Astrocyte (in vitro differentiated cells and primary cell): ENCODE data around the gene UMODL1. TPM values are rescaled to one million over a fixed set of nuclear protein-coding genes. Genes with fewer than 3 reads are reported as not detected.

ENCODE experiments used
- DNase-seq: peaks from one replicate; pipeline ENCODE4 v3.0.0-alpha.2; 2010; ENCODE audit warnings: low read depth
- FAIRE-seq: peaks from 2 replicates; lab custom pipeline; 2011; peaks lifted over from hg19 to GRCh38; lab: Jason Lieb, UNC
- H2AFZ ChIP-seq: 2 replicates; pipeline ENCODE4 v1.6.0; 2012; ENCODE audit warnings: low read depth, low read length, inconsistent platforms
- H3K27ac ChIP-seq: 2 replicates; pipeline ENCODE4 v1.5.1; 2011; ENCODE audit warnings: low read depth, low read length, inconsistent platforms
- H3K27me3 ChIP-seq: 2 replicates; pipeline ENCODE4 v1.6.0; 2011; ENCODE audit warnings: low read length, inconsistent platforms; ENCODE audit not compliant: insufficient read depth
- H3K36me3 ChIP-seq: 2 replicates; pipeline ENCODE4 v1.5.1; 2011; ENCODE audit warnings: low read length, inconsistent platforms; ENCODE audit not compliant: insufficient read depth
- H3K4me1 ChIP-seq: 2 replicates; pipeline ENCODE4 v1.5.1; 2011; ENCODE audit warnings: low read length, inconsistent platforms; ENCODE audit not compliant: insufficient read depth
- H3K4me2 ChIP-seq: 2 replicates; pipeline ENCODE4 v1.6.0; 2012; ENCODE audit warnings: low read length, inconsistent platforms
- H3K4me3 ChIP-seq: 2 replicates; pipeline ENCODE4 v1.5.1; 2011; ENCODE audit warnings: low read depth, mild to moderate bottlenecking, low read length, inconsistent platforms; ENCODE audit not compliant: insufficient read depth
- H3K79me2 ChIP-seq: 2 replicates; pipeline ENCODE4 v1.6.0; 2012; ENCODE audit warnings: mild to moderate bottlenecking, low read length, inconsistent platforms; ENCODE audit not compliant: insufficient read depth
- H3K9ac ChIP-seq: 2 replicates; pipeline ENCODE4 v1.6.0; 2012; ENCODE audit warnings: mild to moderate bottlenecking, low read length, inconsistent platforms
- H3K9me3 ChIP-seq: 2 replicates; pipeline ENCODE4 v1.5.1; 2012; ENCODE audit warnings: low read depth, mild to moderate bottlenecking, low read length, inconsistent platforms; ENCODE audit not compliant: insufficient read depth
- H4K20me1 ChIP-seq: 2 replicates; pipeline ENCODE4 v1.6.0; 2012; ENCODE audit warnings: low read length, inconsistent platforms; ENCODE audit not compliant: insufficient read depth
- H3K27ac Mint-ChIP-seq: one replicate; pipeline ENCODE4 v1.8.0; 2021; ENCODE audit warnings: mild to moderate bottlenecking, mixed read lengths; ENCODE audit not compliant: unreplicated experiment
- H3K27me3 Mint-ChIP-seq: one replicate; pipeline ENCODE4 v1.8.0; 2021; ENCODE audit warnings: low read depth, mixed read lengths; ENCODE audit not compliant: unreplicated experiment
- H3K36me3 Mint-ChIP-seq: one replicate; pipeline ENCODE4 v1.8.0; 2021; ENCODE audit warnings: low read depth, mixed read lengths; ENCODE audit not compliant: unreplicated experiment
- H3K4me1 Mint-ChIP-seq: one replicate; pipeline ENCODE4 v1.8.0; 2021; ENCODE audit warnings: low read depth, mixed read lengths; ENCODE audit not compliant: unreplicated experiment
- H3K4me3 Mint-ChIP-seq: one replicate; pipeline ENCODE4 v1.8.0; 2021; ENCODE audit warnings: mild to moderate bottlenecking, moderate library complexity, mixed read lengths; ENCODE audit not compliant: unreplicated experiment
- H3K9me3 Mint-ChIP-seq: one replicate; pipeline ENCODE4 v1.8.0; 2021; ENCODE audit warnings: mild to moderate bottlenecking, mixed read lengths; ENCODE audit not compliant: unreplicated experiment
- CTCF ChIP-seq: IDR thresholded peaks from 2 replicates; pipeline ENCODE4 v1.5.1; 2011; ENCODE audit warnings: low read depth, mild to moderate bottlenecking, inconsistent platforms, low read length, moderate library complexity; ENCODE audit not compliant: insufficient read depth
- EZH2 ChIP-seq: IDR thresholded peaks from 2 replicates; pipeline ENCODE4 v1.6.1; 2012; ENCODE audit warnings: mild to moderate bottlenecking, low read length, inconsistent platforms; ENCODE audit not compliant: insufficient read depth
- total RNA-seq: library from RNA; stranded (reverse); gene quantifications from 2 replicates; pipeline ENCODE4 v1.2.1, GENCODE V29; 2021

UMODL1 gene
- total RNA-seq, 1 donor from 2014 or later, result not detected

- Histone ChIP-seq H3K27me3 (peaks cover 7% of the 10 kb centered on the region), H3K4me3 (no peak overlapping the region), H2AFZ (no peak overlapping the region), H3K36me3 (no peaks in the 10 kb centered on the region), H4K20me1 (no peaks in the 10 kb centered on the region), H3K9me3 (no peaks in the 10 kb centered on the region), H3K79me2 (no peaks in the 10 kb centered on the region), H3K4me2 (no peak overlapping the region), H3K4me1 (no peaks in the 10 kb centered on the region), H3K9ac (no peak overlapping the region), H3K27ac (no peak overlapping the region)
- no peak for TF ChIP-seq EZH2
- H3K27me3 Mint-ChIP-seq, result peaks cover 39% of the 10 kb centered on the region
- H3K4me3 Mint-ChIP-seq, result no peak overlapping the region
- H3K4me1 Mint-ChIP-seq, result no peaks in the 10 kb centered on the region
- no peak for FAIRE-seq
- no peaks in the 10 kb centered on the region for H3K36me3 Mint-ChIP-seq
- peaks cover 6% of the 10 kb centered on the region for H3K9me3 Mint-ChIP-seq
- no peak overlapping the region for H3K27ac Mint-ChIP-seq
- no peak for DNase-seq
These were observed 75.2 kb downstream of the UMODL1 start for GRCh38 chr21:42146273-42146805.

GRCh38 chr21:42146821-42147220, 75.7 kb downstream of the UMODL1 start:
- TF ChIP-seq CTCF (no peak), EZH2 (no peak)
- Histone ChIP-seq H3K79me2 (no peaks in the 10 kb centered on the region), H2AFZ (no peak overlapping the region), H3K9me3 (no peaks in the 10 kb centered on the region), H3K27me3 (peaks cover 8% of the 10 kb centered on the region), H4K20me1 (no peaks in the 10 kb centered on the region), H3K4me1 (no peaks in the 10 kb centered on the region), H3K4me3 (no peak overlapping the region), H3K27ac (no peak overlapping the region), H3K9ac (no peak overlapping the region), H3K36me3 (no peaks in the 10 kb centered on the region), H3K4me2 (no peak overlapping the region)
- Mint-ChIP-seq H3K4me1 (no peaks in the 10 kb centered on the region), H3K9me3 (peaks cover 6% of the 10 kb centered on the region), H3K36me3 (no peaks in the 10 kb centered on the region), H3K4me3 (no peak overlapping the region), H3K27me3 (peaks cover 39% of the 10 kb centered on the region), H3K27ac (no peak overlapping the region)
- FAIRE-seq (no peak), DNase-seq (no peak)

GRCh38 chr21:42147386-42148020, 76.4 kb downstream of the UMODL1 start:
- H3K9me3 ChIP-seq, result no peaks in the 10 kb centered on the region
- no peak overlapping the region for H3K9ac ChIP-seq
- H3K4me2 ChIP-seq, result no peak overlapping the region
- Mint-ChIP-seq H3K27ac (no peak overlapping the region), H3K9me3 (peaks cover 6% of the 10 kb centered on the region), H3K27me3 (peaks cover 40% of the 10 kb centered on the region), H3K4me3 (no peak overlapping the region), H3K4me1 (no peaks in the 10 kb centered on the region), H3K36me3 (no peaks in the 10 kb centered on the region)
- H3K36me3 ChIP-seq, result no peaks in the 10 kb centered on the region
- no peak overlapping the region for H2AFZ ChIP-seq
- no peaks in the 10 kb centered on the region for H3K79me2 ChIP-seq
- H3K4me3 ChIP-seq, result no peak overlapping the region
- H3K4me1 ChIP-seq, result no peaks in the 10 kb centered on the region
- H3K27me3 ChIP-seq, result peaks cover 12% of the 10 kb centered on the region
- no peak overlapping the region for H3K27ac ChIP-seq
- DNase-seq (no peak), FAIRE-seq (no peak)
- H4K20me1 ChIP-seq, result no peaks in the 10 kb centered on the region
- TF ChIP-seq CTCF (no peak), EZH2 (no peak)
